WTC11 (cell line): ENCODE results near the gene ATP9A. TPM values are rescaled to one million over a fixed set of nuclear protein-coding genes. Genes with fewer than 3 reads are reported as not detected.

Experiments used
- ATAC-seq: fragments of 200-7000 bp; cut with Tn5 transposase; 2 replicates; pipeline ENCODE4 v1.10.0; 2021; ENCODE audit warnings: mild to moderate bottlenecking, moderate library complexity
- CTCF ChIA-PET: fragments of 300-600 bp; sonication (Branson Sonifier 250); formaldehyde crosslinking; loops from one replicate; lab custom pipeline; 2021; ENCODE audit warnings: antibody characterized with exemption; lab: Charles Lee
- POLR2A ChIA-PET: fragments of 350-600 bp; sonication (Branson Sonifier 250); formaldehyde crosslinking; loops from one replicate; lab custom pipeline; 2021; ENCODE audit warnings: antibody characterized with exemption; lab: Charles Lee
- DNase-seq: peaks from one replicate; pipeline ENCODE4 v3.0.0; 2021; ENCODE audit warnings: low spot score
- H3K27ac Mint-ChIP-seq: 2 replicates; pipeline ENCODE4 v1.8.0; 2021; ENCODE audit warnings: mixed read lengths
- H3K27me3 Mint-ChIP-seq: 2 replicates; pipeline ENCODE4 v1.8.0; 2021; ENCODE audit warnings: low read depth, mild to moderate bottlenecking, moderate library complexity, mixed read lengths
- H3K36me3 Mint-ChIP-seq: 2 replicates; pipeline ENCODE4 v1.8.0; 2021; ENCODE audit warnings: mixed read lengths
- H3K4me1 Mint-ChIP-seq: 2 replicates; pipeline ENCODE4 v1.8.0; 2022; ENCODE audit warnings: mixed read lengths
- H3K4me3 Mint-ChIP-seq: 2 replicates; pipeline ENCODE4 v1.8.0; 2021; ENCODE audit warnings: mild to moderate bottlenecking, moderate library complexity, mixed read lengths
- H3K9me3 Mint-ChIP-seq: 2 replicates; pipeline ENCODE4 v1.8.0; 2021; ENCODE audit warnings: mixed read lengths
- EMX1 ChIP-seq: fragments of 250-450 bp; sonication (Bioruptor Pico); IDR thresholded peaks from 2 replicates; pipeline ENCODE4 v1.8.0; 2021; ENCODE audit warnings: mild to moderate bottlenecking
- FOXJ3 ChIP-seq: sonication (generic); formaldehyde crosslinking; IDR thresholded peaks from 2 replicates; pipeline ENCODE4 v1.9.0; 2021; ENCODE audit warnings: missing genetic modification reagents, mild to moderate bottlenecking, borderline replicate concordance
- SP1 ChIP-seq: sonication (generic); formaldehyde crosslinking; conservative IDR thresholded peaks from 2 replicates; pipeline ENCODE4 v1.8.1; 2022; ENCODE audit warnings: missing genetic modification reagents
- ZNF138 ChIP-seq: sonication (generic); formaldehyde crosslinking; conservative IDR thresholded peaks from 2 replicates; pipeline ENCODE4 v1.8.1; 2022; ENCODE audit warnings: mild to moderate bottlenecking, moderate library complexity, missing genetic modification reagents
- ZNF263 ChIP-seq: sonication (generic); formaldehyde crosslinking; IDR thresholded peaks from 2 replicates; pipeline ENCODE4 v1.8.1; 2022; ENCODE audit warnings: low read depth, mild to moderate bottlenecking, moderate library complexity, missing genetic modification reagents
- total RNA-seq: library from RNA; stranded (reverse); gene quantifications from 3 replicates; pipeline ENCODE4 v1.2.3, GENCODE V29; 2021
- TF ChIP-seq, protein P1 (sequence below): sonication (generic); formaldehyde crosslinking; conservative IDR thresholded peaks from 2 replicates; pipeline ENCODE4 v1.8.1; 2023; ENCODE audit warnings: mild to moderate bottlenecking, low read depth, missing genetic modification reagents, moderate library complexity
- TF ChIP-seq, protein P2 (sequence below): sonication (generic); formaldehyde crosslinking; IDR thresholded peaks from 2 replicates; pipeline ENCODE4 v1.8.0; 2023; ENCODE audit warnings: mild to moderate bottlenecking, missing genetic modification reagents
- TF ChIP-seq, protein P3 (sequence below): sonication (generic); formaldehyde crosslinking; IDR thresholded peaks from 2 replicates; pipeline ENCODE4 v1.8.1; 2023; ENCODE audit warnings: mild to moderate bottlenecking, missing genetic modification reagents

The ATP9A gene
- total RNA-seq, 1 experiment from 2014 or later = 5.0 TPM

- H3K4me1 Mint-ChIP-seq = no peaks in the 10 kb centered on the region
- ChIA-PET CTCF (no interaction called here), POLR2A (interaction anchor here (0.6 kb wide), 1 partner anchor 280 kb away, joined by 3 read pairs; no protein-coding TSS in a partner anchor)
- no peak overlapping the region for H3K4me3 Mint-ChIP-seq
- ATAC-seq = no peak
- H3K27ac Mint-ChIP-seq = no peak overlapping the region
- no peaks in the 10 kb centered on the region for H3K36me3 Mint-ChIP-seq
- TF ChIP-seq EMX1 (CRISPR knock-in tag) (no peak), FOXJ3 (CRISPR knock-in tag) (no peak), ZNF138 (no peak)
- TF ChIP-seq, protein P1, sequence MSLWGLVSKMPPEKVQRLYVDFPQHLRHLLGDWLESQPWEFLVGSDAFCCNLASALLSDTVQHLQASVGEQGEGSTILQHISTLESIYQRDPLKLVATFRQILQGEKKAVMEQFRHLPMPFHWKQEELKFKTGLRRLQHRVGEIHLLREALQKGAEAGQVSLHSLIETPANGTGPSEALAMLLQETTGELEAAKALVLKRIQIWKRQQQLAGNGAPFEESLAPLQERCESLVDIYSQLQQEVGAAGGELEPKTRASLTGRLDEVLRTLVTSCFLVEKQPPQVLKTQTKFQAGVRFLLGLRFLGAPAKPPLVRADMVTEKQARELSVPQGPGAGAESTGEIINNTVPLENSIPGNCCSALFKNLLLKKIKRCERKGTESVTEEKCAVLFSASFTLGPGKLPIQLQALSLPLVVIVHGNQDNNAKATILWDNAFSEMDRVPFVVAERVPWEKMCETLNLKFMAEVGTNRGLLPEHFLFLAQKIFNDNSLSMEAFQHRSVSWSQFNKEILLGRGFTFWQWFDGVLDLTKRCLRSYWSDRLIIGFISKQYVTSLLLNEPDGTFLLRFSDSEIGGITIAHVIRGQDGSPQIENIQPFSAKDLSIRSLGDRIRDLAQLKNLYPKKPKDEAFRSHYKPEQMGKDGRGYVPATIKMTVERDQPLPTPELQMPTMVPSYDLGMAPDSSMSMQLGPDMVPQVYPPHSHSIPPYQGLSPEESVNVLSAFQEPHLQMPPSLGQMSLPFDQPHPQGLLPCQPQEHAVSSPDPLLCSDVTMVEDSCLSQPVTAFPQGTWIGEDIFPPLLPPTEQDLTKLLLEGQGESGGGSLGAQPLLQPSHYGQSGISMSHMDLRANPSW (CRISPR knock-in tag) = no peak
- TF ChIP-seq, all 79 proteins: peak for 0
- H3K27me3 Mint-ChIP-seq = peaks cover 2% of the 10 kb centered on the region; the same call in 1 of the 2 replicates
- H3K9me3 Mint-ChIP-seq = peaks cover 13% of the 10 kb centered on the region
- no peak for DNase-seq
Observed at GRCh38 chr20:51575486-51575885, 192.7 kb downstream of the ATP9A start.

DNA sequence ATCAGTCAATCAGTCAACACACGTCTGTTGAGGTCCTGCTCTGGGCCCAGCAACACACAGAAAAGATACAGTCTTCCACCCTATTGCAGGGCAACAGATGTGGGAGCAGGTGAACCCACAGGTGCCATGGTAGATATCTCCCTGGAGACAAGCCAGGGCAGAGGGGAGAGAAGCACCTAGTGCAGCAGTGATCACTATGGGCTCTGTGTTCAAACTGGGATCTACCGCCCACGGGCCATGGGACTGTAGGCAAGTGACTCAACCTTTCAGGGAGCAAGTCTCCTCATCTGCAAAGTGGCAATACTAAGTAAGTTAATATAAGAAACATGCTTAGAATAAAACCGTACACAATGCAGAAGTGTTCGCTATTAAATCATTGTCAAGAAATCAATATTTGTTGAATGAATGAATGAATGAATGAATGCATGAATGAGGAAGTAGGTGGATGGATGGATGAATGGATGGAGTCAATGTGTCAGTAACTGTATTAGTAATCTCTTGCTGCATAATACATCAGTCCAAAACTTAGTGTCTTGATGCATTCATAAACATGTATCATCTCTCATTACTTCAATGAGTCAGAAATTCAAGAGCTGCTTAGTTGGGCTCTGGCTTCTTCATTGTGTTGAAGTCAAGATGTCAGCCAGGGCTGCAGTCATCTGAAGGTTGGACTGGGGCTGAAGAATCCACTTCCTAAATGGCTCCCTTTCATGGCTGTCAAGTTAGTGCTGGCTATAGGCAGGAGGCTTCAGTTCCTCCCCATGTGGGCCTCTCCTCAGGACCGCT lies 193.7 kb downstream of the ATP9A start:
- ATAC-seq (no peak), DNase-seq (no peak)
- Mint-ChIP-seq H3K4me3 (no peak overlapping the region), H3K27me3 (no peaks in the 10 kb centered on the region), H3K27ac (no peak overlapping the region), H3K36me3 (no peaks in the 10 kb centered on the region), H3K4me1 (no peaks in the 10 kb centered on the region), H3K9me3 (peaks cover 13% of the 10 kb centered on the region)
- CTCF ChIA-PET = interaction anchor here (1.1 to 1.4 kb wide), 3 partner anchors 12 to 593 kb away, joined by 3 to 4 read pairs (median 3); no protein-coding TSS in a partner anchor
- POLR2A ChIA-PET = interaction anchor here (1.3 kb wide), 1 partner anchor 11 kb away, joined by 3 read pairs; no protein-coding TSS in a partner anchor
- TF ChIP-seq ZNF263 (CRISPR knock-in tag) = no peak

- peaks cover 16% of the 10 kb centered on the region for H3K9me3 Mint-ChIP-seq
- no peak for ATAC-seq
- TF ChIP-seq, protein P2, sequence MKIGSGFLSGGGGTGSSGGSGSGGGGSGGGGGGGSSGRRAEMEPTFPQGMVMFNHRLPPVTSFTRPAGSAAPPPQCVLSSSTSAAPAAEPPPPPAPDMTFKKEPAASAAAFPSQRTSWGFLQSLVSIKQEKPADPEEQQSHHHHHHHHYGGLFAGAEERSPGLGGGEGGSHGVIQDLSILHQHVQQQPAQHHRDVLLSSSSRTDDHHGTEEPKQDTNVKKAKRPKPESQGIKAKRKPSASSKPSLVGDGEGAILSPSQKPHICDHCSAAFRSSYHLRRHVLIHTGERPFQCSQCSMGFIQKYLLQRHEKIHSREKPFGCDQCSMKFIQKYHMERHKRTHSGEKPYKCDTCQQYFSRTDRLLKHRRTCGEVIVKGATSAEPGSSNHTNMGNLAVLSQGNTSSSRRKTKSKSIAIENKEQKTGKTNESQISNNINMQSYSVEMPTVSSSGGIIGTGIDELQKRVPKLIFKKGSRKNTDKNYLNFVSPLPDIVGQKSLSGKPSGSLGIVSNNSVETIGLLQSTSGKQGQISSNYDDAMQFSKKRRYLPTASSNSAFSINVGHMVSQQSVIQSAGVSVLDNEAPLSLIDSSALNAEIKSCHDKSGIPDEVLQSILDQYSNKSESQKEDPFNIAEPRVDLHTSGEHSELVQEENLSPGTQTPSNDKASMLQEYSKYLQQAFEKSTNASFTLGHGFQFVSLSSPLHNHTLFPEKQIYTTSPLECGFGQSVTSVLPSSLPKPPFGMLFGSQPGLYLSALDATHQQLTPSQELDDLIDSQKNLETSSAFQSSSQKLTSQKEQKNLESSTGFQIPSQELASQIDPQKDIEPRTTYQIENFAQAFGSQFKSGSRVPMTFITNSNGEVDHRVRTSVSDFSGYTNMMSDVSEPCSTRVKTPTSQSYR (CRISPR knock-in tag) = no peak
- TF ChIP-seq, protein P3, sequence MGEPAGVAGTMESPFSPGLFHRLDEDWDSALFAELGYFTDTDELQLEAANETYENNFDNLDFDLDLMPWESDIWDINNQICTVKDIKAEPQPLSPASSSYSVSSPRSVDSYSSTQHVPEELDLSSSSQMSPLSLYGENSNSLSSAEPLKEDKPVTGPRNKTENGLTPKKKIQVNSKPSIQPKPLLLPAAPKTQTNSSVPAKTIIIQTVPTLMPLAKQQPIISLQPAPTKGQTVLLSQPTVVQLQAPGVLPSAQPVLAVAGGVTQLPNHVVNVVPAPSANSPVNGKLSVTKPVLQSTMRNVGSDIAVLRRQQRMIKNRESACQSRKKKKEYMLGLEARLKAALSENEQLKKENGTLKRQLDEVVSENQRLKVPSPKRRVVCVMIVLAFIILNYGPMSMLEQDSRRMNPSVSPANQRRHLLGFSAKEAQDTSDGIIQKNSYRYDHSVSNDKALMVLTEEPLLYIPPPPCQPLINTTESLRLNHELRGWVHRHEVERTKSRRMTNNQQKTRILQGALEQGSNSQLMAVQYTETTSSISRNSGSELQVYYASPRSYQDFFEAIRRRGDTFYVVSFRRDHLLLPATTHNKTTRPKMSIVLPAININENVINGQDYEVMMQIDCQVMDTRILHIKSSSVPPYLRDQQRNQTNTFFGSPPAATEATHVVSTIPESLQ = no peak
- TF ChIP-seq SP1 (CRISPR knock-in tag) (no peak), EMX1 (CRISPR knock-in tag) (no peak)
- TF ChIP-seq, all 79 proteins: peak for 0
- no peak overlapping the region for H3K27ac Mint-ChIP-seq
- no peaks in the 10 kb centered on the region for H3K36me3 Mint-ChIP-seq
- no peak overlapping the region for H3K4me3 Mint-ChIP-seq
- ChIA-PET POLR2A (interaction anchor here (1.3 kb wide), 1 partner anchor 10 kb away, joined by 3 read pairs; no protein-coding TSS in a partner anchor), CTCF (interaction anchor here (1.1 to 2.1 kb wide), 4 partner anchors 11 to 592 kb away, joined by 3 to 6 read pairs (median 4); no protein-coding TSS in a partner anchor)
- no peaks in the 10 kb centered on the region for H3K4me1 Mint-ChIP-seq
- DNase-seq = no peak
- no peaks in the 10 kb centered on the region for H3K27me3 Mint-ChIP-seq
Observed at GRCh38 chr20:51573576-51574243, 194.5 kb downstream of the ATP9A start.
